DOHH2 (cell line): ENCODE results near the gene NGEF.

Experiments
- H3F3A ChIP-seq: fragments of 200-600 bp; sonication (generic), shearing (Covaris generic); 2 replicates; pipeline ENCODE4 v1.6.0; 2016; ENCODE audit warnings: antibody characterized with exemption, mild to moderate bottlenecking; ENCODE audit not compliant: control insufficient read depth, insufficient read depth
- H3K27ac ChIP-seq: fragments of 200-600 bp; sonication (generic); 2 replicates; pipeline ENCODE4 v1.5.1; 2014; ENCODE audit warnings: low read depth, mild to moderate bottlenecking, low read length, moderate library complexity
- H3K27me3 ChIP-seq: fragments of 200-600 bp; sonication (generic); 2 replicates; pipeline ENCODE4 v1.6.1; 2014; ENCODE audit warnings: mild to moderate bottlenecking, low read length, mixed read lengths; ENCODE audit not compliant: control insufficient read depth
- H3K36me3 ChIP-seq: fragments of 200-600 bp; sonication (generic); 2 replicates; pipeline ENCODE4 v1.6.1; 2014; ENCODE audit warnings: mild to moderate bottlenecking, low read length, moderate library complexity, mixed read lengths; ENCODE audit not compliant: control insufficient read depth
- H3K4me1 ChIP-seq: fragments of 200-600 bp; sonication (generic); 2 replicates; pipeline ENCODE4 v1.6.1; 2014; ENCODE audit warnings: mild to moderate bottlenecking, low read length, mixed read lengths; ENCODE audit not compliant: control insufficient read depth
- H3K4me2 ChIP-seq: fragments of 200-600 bp; sonication (generic); 2 replicates; pipeline ENCODE4 v1.6.0; 2014; ENCODE audit warnings: mild to moderate bottlenecking, low read length, moderate library complexity
- H3K4me3 ChIP-seq: fragments of 200-600 bp; sonication (generic); 2 replicates; pipeline ENCODE4 v1.5.1; 2014; ENCODE audit warnings: mild to moderate bottlenecking, low read length, mixed read lengths
- H3K79me2 ChIP-seq: fragments of 200-600 bp; sonication (generic); 2 replicates; pipeline ENCODE4 v1.6.1; 2014; ENCODE audit warnings: mild to moderate bottlenecking, low read length, mixed read lengths; ENCODE audit not compliant: control insufficient read depth
- H3K9me2 ChIP-seq: fragments of 200-600 bp; sonication (generic); replicated peaks from 2 replicates; pipeline ENCODE4 v1.6.1; 2014; ENCODE audit warnings: mild to moderate bottlenecking, low read length, mixed read lengths; ENCODE audit not compliant: control insufficient read depth
- H3K9me3 ChIP-seq: fragments of 200-600 bp; sonication (generic); 2 replicates; pipeline ENCODE4 v1.6.1; 2014; ENCODE audit warnings: antibody characterized with exemption, low read length, mixed read lengths; ENCODE audit not compliant: control insufficient read depth, insufficient read depth
- H4K20me1 ChIP-seq: fragments of 200-600 bp; sonication (generic); 2 replicates; pipeline ENCODE4 v1.6.0; 2014; ENCODE audit warnings: low read depth, mild to moderate bottlenecking, antibody characterized with exemption, low read length, moderate library complexity; ENCODE audit not compliant: control insufficient read depth, insufficient read depth
- CTCF ChIP-seq: fragments of 200-600 bp; sonication (generic); IDR thresholded peaks from one replicate; pipeline ENCODE4 v1.5.1; 2014; ENCODE audit warnings: antibody characterized with exemption, mild to moderate bottlenecking, low read depth, low read length; ENCODE audit not compliant: poor library complexity, severe bottlenecking
- EZH2phosphoT487 ChIP-seq: fragments of 200-600 bp; sonication (generic); IDR thresholded peaks from 2 replicates; pipeline ENCODE4 v1.6.1; 2017; ENCODE audit warnings: borderline replicate concordance, mild to moderate bottlenecking, antibody characterized with exemption, low read length, moderate library complexity, mixed read lengths

NGEF gene

GRCh38 chr2:233060980-233061590, 48.0 kb upstream of the NGEF start:
- peaks cover 42% of the 10 kb centered on the region for H3K4me1 ChIP-seq
- peak overlapping the region; percentile 90 for H3K4me2 ChIP-seq
- TF ChIP-seq EZH2phosphoT487 (no peak), CTCF (no peak)
- no peaks in the 10 kb centered on the region for H3K9me2 ChIP-seq
- peak overlapping the region; percentile 84 for H3K27ac ChIP-seq
- H4K20me1 ChIP-seq, result peaks cover 25% of the 10 kb centered on the region
- peaks cover 53% of the 10 kb centered on the region for H3K79me2 ChIP-seq
- H3F3A ChIP-seq, result peaks cover 12% of the 10 kb centered on the region
- no peaks in the 10 kb centered on the region for H3K9me3 ChIP-seq
- H3K4me3 ChIP-seq, result peak overlapping the region; percentile 98
- peaks cover 42% of the 10 kb centered on the region for H3K36me3 ChIP-seq
- no peaks in the 10 kb centered on the region for H3K27me3 ChIP-seq

- Histone ChIP-seq H3F3A (peaks cover 12% of the 10 kb centered on the region), H3K4me2 (peak overlapping the region; percentile 90), H3K9me2 (no peaks in the 10 kb centered on the region), H3K4me3 (peak overlapping the region; percentile 98), H3K27ac (peak overlapping the region; percentile 84), H4K20me1 (peaks cover 25% of the 10 kb centered on the region), H3K4me1 (peaks cover 41% of the 10 kb centered on the region), H3K27me3 (no peaks in the 10 kb centered on the region), H3K79me2 (peaks cover 50% of the 10 kb centered on the region), H3K9me3 (no peaks in the 10 kb centered on the region), H3K36me3 (peaks cover 40% of the 10 kb centered on the region)
- TF ChIP-seq CTCF, result peak; percentile 9
- TF ChIP-seq EZH2phosphoT487, result no peak
These were observed 47.5 kb upstream of the NGEF start for GRCh38 chr2:233060501-233060979.

GRCh38 chr2:233059797-233060500, 46.9 kb upstream of the NGEF start, which contains the start of gene INPP5D:
Gene INPP5D, plus strand, starts transcription at chr2:233060342. Its CDS starts 137 bp downstream, at chr2:233060479.
- Histone ChIP-seq H4K20me1 (peaks cover 25% of the 10 kb centered on the region), H3K79me2 (peaks cover 47% of the 10 kb centered on the region), H3K27me3 (no peaks in the 10 kb centered on the region), H3K4me1 (peaks cover 41% of the 10 kb centered on the region), H3K36me3 (peaks cover 39% of the 10 kb centered on the region), H3K9me2 (no peaks in the 10 kb centered on the region), H3K4me3 (peak within 1 kb of the TSS; percentile 98), H3K9me3 (no peaks in the 10 kb centered on the region), H3F3A (peaks cover 12% of the 10 kb centered on the region), H3K4me2 (peak within 1 kb of the TSS; percentile 90), H3K27ac (peak within 1 kb of the TSS; percentile 84)
- peak; percentile 24 for TF ChIP-seq CTCF
- no peak for TF ChIP-seq EZH2phosphoT487
